NCI-H1694 (cell line): ENCODE data around the gene ST8SIA6.
"Not testable (repeated sequence)": the region's sequence is repeated elsewhere in the genome, so short reads cannot be mapped to it uniquely, and the experiment has no call there.

Experiments
- DNase-seq: peaks from one replicate; lab custom pipeline; 2025; lab: John Stamatoyannopoulos, UW

ST8SIA6 gene

GRCh38 chr10:17426263-17426750 lies 28.1 kb downstream of the ST8SIA6 start:
- no peak for DNase-seq

- no peak for DNase-seq
Measured at GRCh38 chr10:17425584-17426262, 28.7 kb downstream of the ST8SIA6 start.

- DNase-seq: no peak
Measured at GRCh38 chr10:17423632-17424186, 30.7 kb downstream of the ST8SIA6 start.

DNA sequence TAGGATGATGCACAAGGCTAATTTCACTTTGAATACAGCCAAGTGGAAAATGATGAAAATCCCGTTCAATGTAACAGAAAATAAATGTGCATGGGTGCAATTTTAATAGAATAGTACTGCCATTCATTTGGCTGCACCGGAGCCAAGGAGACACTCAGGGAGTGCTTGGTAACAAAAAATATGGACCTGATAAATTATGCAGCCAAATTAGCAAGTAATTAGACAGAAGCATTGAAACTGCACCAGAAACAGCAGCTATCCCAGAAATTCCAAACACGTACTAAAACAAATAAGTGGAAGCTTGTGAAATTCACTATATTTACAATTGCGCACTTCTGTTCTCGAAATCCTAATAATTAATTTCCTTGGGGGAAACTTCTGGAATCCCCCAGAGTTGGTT lies 31.5 kb downstream of the ST8SIA6 start:
- DNase-seq: no peak

- DNase-seq: no peak
Measured at GRCh38 chr10:17418249-17418648, 36.1 kb downstream of the ST8SIA6 start.

DNA sequence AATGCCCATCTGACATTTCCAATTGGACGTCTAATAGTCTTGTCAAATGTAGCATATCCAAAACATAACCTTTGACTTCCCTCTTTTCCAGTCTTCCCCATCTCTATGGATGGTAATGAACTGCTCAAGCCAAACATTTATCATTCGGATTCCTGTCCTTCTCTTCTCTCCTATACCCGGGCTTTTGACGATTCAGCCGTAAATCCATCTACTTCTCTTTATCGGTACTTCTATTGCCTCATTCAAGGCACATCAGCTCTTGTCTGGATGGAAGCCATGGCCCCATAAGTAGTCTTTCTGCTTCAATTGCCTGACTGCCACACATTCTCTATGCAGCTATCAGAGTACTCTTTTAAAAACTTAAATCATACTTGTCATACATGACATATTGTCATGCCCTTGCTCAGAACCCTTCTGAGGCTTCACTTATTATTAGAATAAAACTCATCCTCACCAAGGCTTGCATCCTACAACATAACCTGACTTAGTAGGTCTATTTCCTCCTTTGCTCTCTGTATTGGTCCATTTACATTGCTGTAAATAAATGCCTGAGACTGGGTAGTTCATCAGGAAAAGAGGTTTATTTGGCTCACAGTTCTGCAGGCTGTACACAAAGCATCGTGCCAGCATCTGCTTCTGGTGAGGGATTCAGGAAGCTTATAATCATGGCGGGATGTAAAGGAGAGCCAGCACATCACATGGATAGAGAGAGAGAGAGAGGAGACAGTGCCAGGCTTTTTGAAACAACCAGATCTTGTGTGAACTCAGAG lies 37.8 kb downstream of the ST8SIA6 start:
- DNase-seq: no peak

- no peak for DNase-seq
Measured at GRCh38 chr10:17415046-17415658, 39.2 kb downstream of the ST8SIA6 start.

DNA sequence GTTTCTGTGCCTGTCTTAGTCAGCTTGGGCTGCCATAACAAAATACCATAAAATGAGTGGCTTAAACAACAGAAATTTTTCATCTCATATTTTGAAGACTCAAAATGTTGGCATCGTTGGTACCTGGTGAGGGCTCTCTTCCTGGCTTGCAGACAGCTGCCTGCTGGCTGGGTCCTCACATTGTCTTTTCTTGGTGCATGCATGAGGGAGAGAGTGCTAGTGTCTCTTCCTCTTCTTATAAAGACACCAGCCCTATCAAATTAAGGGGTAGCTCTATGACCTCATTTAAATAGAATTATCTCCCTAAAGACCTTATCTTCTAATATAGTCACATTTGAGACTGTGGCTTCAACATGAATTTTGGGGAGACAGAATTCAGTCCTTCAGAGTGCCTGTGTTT lies 39.9 kb downstream of the ST8SIA6 start:
- no peak for DNase-seq

DNA sequence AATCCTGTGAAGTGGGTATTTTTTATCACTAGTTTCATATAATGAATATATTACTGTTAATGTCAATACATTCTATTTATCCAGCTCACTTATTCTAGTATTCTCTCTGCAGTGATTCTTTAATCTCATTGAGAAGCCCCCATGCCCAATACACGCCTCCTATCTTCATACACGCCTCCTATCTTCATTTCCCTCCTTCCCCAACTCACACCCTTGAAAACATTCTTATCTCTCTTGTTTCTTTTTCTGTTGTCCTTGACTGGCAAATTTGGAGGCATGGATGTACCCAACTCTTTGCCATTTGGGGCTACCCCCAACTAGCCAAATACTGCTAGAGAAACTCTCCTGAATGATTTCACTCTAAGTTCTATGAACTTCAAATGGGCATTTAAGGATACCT lies 40.5 kb downstream of the ST8SIA6 start:
- DNase-seq: no peak

DNA sequence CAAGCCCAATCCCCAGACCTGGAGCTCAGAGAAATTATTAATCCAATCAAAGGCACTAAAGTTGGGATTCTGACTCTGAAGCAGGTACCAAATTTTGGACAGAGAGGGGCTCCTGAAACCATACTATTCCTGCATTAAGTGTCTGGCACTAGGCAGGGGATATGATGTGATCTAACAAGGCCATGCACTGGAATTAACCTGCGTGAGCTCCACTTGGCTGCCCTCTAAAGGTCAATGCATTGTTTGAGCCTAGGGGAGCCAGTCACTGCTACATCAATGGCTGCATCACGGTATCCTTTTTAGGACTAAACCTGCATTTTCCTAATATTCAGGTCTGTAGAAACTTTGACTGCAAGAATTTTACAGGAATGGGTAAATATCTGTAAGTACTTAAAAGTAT lies 42.1 kb downstream of the ST8SIA6 start:
- no peak for DNase-seq

GRCh38 chr10:17410907-17411306 lies 43.5 kb downstream of the ST8SIA6 start:
- no peak for DNase-seq

GRCh38 chr10:17409170-17409733 lies 45.1 kb downstream of the ST8SIA6 start:
- no peak for DNase-seq

- DNase-seq: no peak
Measured at GRCh38 chr10:17407047-17407446, 47.3 kb downstream of the ST8SIA6 start.

GRCh38 chr10:17406036-17406834 lies 48.2 kb downstream of the ST8SIA6 start:
- DNase-seq: no peak

DNA sequence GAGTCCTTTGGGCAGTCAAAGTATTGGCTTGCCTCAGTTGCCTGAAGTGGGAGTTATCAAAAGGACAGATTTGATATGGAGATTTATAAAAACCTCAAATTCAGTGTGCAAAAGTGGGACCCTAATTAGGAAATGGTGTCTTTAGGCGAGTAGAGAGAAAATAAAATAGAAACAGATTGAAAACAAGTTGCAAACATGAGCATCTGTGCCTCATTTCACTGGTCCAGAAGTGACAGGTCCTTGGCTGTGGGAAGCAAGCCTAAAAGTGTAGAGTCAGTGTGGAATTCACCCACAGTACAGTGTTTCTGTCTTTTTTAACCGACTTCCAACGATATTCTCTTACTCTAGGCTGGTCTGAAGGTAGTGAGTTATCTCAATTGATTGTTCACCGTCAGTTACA lies 51.2 kb downstream of the ST8SIA6 start:
- no peak for DNase-seq

DNA sequence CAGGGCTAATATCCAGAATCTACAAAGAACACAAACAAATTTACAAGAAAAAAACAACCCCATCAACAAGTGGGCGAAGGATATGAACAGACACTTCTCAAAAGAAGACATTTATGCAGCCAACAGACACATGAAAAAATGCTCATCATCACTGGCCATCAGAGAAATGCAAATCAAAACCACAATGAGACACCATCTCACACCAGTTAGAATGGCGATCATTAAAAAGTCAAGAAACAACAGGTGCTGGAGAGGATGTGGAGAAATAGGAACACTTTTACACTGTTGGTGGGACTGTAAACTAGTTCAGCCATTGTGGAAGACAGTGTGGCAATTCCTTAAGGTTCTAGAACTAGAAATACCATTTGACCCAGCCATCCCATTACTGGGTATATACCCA lies 52.4 kb downstream of the ST8SIA6 start:
- not testable (repeated sequence) for DNase-seq

GRCh38 chr10:17396004-17396403 lies 58.4 kb downstream of the ST8SIA6 start:
- DNase-seq: no peak

DNA sequence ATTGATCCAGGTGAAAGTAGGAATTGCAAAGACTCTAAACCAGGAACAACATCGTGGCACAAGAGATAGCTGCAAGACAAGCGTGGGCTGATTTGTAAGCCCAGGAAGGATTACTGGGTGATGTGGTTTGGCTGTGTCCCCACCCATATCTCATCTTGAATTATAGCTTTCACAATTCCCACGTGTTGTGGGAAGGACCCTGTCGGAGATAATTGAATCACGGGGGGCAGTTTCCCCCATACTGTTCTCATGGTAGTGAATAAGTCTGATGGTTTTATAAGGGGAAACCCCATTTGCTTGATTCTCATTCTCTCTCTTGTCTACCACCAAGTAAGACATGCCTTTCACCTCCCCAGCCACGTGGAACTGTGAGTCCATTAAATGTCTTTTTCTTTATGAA lies 59.5 kb downstream of the ST8SIA6 start:
- DNase-seq: no peak

DNA sequence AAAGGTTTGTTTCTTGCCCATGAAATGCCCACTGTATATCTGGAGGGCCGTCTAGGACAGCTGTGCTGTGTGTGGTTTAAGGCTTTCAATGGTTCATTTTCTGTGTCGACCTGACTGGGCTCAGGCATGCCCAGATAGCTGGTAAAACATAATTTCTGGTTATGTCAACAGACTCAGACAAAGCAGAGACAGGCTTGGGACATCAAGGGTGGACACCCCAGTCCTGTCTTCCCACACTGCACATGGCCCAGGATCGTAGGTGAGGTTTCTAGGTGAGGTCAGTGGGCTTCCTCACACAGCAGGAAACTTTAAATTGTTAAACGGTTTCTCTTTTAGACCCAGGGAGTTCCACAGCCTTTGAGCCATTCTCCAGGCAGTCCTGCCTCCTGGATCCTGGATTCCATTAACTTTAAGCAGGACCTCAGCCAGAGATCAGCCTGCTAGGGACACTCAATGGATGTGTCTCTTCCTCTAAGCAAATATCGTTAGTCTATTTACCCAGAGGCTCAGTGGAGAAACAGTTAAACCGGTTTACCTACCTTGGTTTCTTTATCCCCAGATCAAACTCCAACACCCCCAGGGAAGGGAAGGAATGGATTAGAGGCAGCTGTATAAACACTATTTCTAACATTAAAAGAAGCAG lies 66.4 kb downstream of the ST8SIA6 start:
- no peak for DNase-seq

DNA sequence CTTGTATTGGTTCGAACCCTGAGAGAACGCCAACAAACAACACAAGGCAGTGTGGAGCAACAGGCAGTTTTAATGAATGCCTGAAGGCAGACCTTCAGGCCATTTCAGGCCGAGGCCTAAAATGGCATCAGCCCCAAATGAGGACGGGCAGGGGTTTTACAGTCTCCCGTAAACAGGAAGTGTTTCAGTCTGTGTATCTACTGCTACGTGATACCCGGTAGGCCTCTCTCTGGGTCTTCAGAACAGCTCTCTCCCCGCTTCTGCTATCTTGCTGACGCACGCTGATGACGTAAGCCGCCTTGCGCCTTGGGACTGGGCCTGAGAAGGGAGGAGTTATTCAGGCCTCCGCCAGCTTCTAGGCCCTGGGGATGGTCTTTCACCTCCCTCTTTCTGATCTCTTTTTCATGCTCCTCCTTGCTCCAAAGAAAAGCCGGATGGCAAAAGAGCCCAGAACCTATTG lies 67.7 kb downstream of the ST8SIA6 start:
- no peak for DNase-seq

- DNase-seq: no peak
Measured at GRCh38 chr10:17386021-17386420, 68.4 kb downstream of the ST8SIA6 start.
